GM21717 (cell line): ENCODE data around the gene TSEN2.
A peak's percentile ranks its signal among the peaks of the same experiment; 100 is the strongest.
"Not testable (repeated sequence)": the region's sequence is repeated elsewhere in the genome, so short reads cannot be mapped to it uniquely, and the experiment has no call there.

Experiments used
- ATAC-seq: cut with Tn5 transposase; IDR thresholded peaks from one replicate; pipeline ENCODE4 v1.9.1; 2021; ENCODE audit warnings: mild to moderate bottlenecking, moderate library complexity; ENCODE audit not compliant: unreplicated experiment

TSEN2 gene

GRCh38 chr3:12471241-12471640, 13.0 kb upstream of the TSEN2 start:
- ATAC-seq, result no peak

- ATAC-seq, result no peak
These were observed 12.2 kb upstream of the TSEN2 start for GRCh38 chr3:12472000-12472610.

GRCh38 chr3:12472796-12473195, 11.5 kb upstream of the TSEN2 start:
- no peak for ATAC-seq

- no peak for ATAC-seq
These were observed 10.8 kb upstream of the TSEN2 start for GRCh38 chr3:12473511-12473910.

GRCh38 chr3:12476238-12476897, 7.9 kb upstream of the TSEN2 start:
- no peak for ATAC-seq

- no peak for ATAC-seq
These were observed 7.0 kb upstream of the TSEN2 start for GRCh38 chr3:12477256-12477655.

GRCh38 chr3:12478326-12478725, 6.0 kb upstream of the TSEN2 start:
- ATAC-seq, result no peak

- ATAC-seq, result not testable (repeated sequence)
These were observed 5.1 kb upstream of the TSEN2 start for GRCh38 chr3:12479198-12479597.

- ATAC-seq, result peak; percentile 23
These were observed 4.3 kb upstream of the TSEN2 start for GRCh38 chr3:12479919-12480427.

- peak; percentile 1 for ATAC-seq
These were observed 870 bp upstream of the TSEN2 start for GRCh38 chr3:12483410-12483809.

GRCh38 chr3:12483872-12484197, 445 bp upstream of the TSEN2 start:
- ATAC-seq, result no peak

- ATAC-seq, result no peak
These were observed 675 bp downstream of the TSEN2 start for GRCh38 chr3:12484983-12485327.

- no peak for ATAC-seq
These were observed 1.7 kb downstream of the TSEN2 start for GRCh38 chr3:12486001-12486400.

- ATAC-seq, result no peak
These were observed 2.6 kb downstream of the TSEN2 start for GRCh38 chr3:12486916-12487315.

- ATAC-seq, result no peak
These were observed 3.1 kb downstream of the TSEN2 start for GRCh38 chr3:12487336-12487735.

- no peak for ATAC-seq
These were observed 3.5 kb downstream of the TSEN2 start for GRCh38 chr3:12487786-12488185.

GRCh38 chr3:12489368-12489767, 5.1 kb downstream of the TSEN2 start:
- no peak for ATAC-seq

GRCh38 chr3:12489832-12490231, 5.6 kb downstream of the TSEN2 start:
- ATAC-seq, result no peak

- ATAC-seq, result no peak
These were observed 6.3 kb downstream of the TSEN2 start for GRCh38 chr3:12490547-12490946.

GRCh38 chr3:12495749-12496452, 11.6 kb downstream of the TSEN2 start:
- ATAC-seq, result no peak

GRCh38 chr3:12496453-12496761, 12.1 kb downstream of the TSEN2 start:
- ATAC-seq, result no peak

- ATAC-seq, result no peak
These were observed 15.2 kb downstream of the TSEN2 start for GRCh38 chr3:12499474-12499873.
